Measurements from ENCODE around the gene SLC35F3.

Gene SLC35F3

GRCh38 chr1:234123867-234124266, 219.4 kb downstream of the SLC35F3 start:
- no peak for TF ChIP-seq CTCF (IDR thresholded peaks at IDR 0.05; ENCODE audit: low read depth, low read length)
- no peak for DNase-seq (ENCODE audit: extremely low read depth, low read depth)

- no peak for TF ChIP-seq CTCF (IDR thresholded peaks at IDR 0.05; ENCODE audit: low read depth, low read length)
- no peak for DNase-seq (ENCODE audit: extremely low read depth, low read depth)
Measured at GRCh38 chr1:234125283-234125682, 220.8 kb downstream of the SLC35F3 start.

- TF ChIP-seq CTCF (IDR thresholded peaks at IDR 0.05; ENCODE audit: low read depth, low read length): no peak
- no peak for DNase-seq (ENCODE audit: extremely low read depth, low read depth)
Measured at GRCh38 chr1:234125714-234126113, 221.2 kb downstream of the SLC35F3 start.

- TF ChIP-seq CTCF (IDR thresholded peaks at IDR 0.05; ENCODE audit: low read depth, low read length): no peak
- DNase-seq (ENCODE audit: extremely low read depth, low read depth): no peak
Measured at GRCh38 chr1:234127026-234127671, 222.7 kb downstream of the SLC35F3 start.

- no peak for DNase-seq (ENCODE audit: extremely low read depth, low read depth)
- TF ChIP-seq CTCF (IDR thresholded peaks at IDR 0.05; ENCODE audit: low read depth, low read length): no peak
Measured at GRCh38 chr1:234132795-234133194, 228.3 kb downstream of the SLC35F3 start.

GRCh38 chr1:234134878-234135277, 230.4 kb downstream of the SLC35F3 start:
- no peak for TF ChIP-seq CTCF (IDR thresholded peaks at IDR 0.05; ENCODE audit: low read depth, low read length)
- no peak for DNase-seq (ENCODE audit: extremely low read depth, low read depth)

GRCh38 chr1:234135501-234135900, 231.0 kb downstream of the SLC35F3 start:
- TF ChIP-seq CTCF (IDR thresholded peaks at IDR 0.05; ENCODE audit: low read depth, low read length): no peak
- no peak for DNase-seq (ENCODE audit: extremely low read depth, low read depth)
